PC-3 (cell line): ENCODE results near the gene PPM1D.

ENCODE experiments used
- EZH2 ChIP-seq: fragments of 300-600 bp; sonication (generic); IDR thresholded peaks from one replicate; pipeline ENCODE4 v1.6.1; 2017; ENCODE audit warnings: antibody characterized with exemption, mild to moderate bottlenecking, low read length; ENCODE audit not compliant: unreplicated experiment
- TF ChIP-seq, protein P1 (sequence below): fragments of 300-600 bp; sonication (generic); conservative IDR thresholded peaks from 2 replicates; pipeline ENCODE4 v1.5.1; 2017; ENCODE audit warnings: antibody characterized with exemption, low read depth, mild to moderate bottlenecking, low read length

DNA sequence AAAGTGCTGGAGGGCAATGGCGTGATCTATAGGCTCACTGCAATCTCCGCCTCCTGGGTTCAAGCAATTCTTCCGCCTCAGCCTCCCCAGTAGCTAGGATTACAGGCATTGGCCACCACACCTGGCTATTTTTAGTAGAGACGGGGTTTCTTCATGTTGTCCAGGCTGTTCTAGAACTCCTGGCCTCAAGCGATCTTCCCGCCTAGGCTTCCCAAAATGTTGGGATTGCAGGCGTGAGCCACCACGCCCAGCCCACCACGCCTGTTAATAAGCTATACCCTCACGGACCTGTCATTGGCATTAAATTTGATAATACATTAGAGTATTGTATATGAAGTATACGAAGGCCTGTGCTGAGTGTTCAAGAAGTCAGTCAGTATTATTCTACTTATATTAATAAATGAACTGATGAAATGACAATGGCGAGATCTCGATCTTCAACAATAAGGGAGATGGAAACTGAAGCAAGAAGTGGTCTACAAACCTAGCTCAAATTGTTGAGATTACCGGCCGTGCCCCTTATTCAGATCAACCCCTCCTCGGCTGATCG is 76.8 kb downstream of the PPM1D start:
- TF ChIP-seq, protein P1, sequence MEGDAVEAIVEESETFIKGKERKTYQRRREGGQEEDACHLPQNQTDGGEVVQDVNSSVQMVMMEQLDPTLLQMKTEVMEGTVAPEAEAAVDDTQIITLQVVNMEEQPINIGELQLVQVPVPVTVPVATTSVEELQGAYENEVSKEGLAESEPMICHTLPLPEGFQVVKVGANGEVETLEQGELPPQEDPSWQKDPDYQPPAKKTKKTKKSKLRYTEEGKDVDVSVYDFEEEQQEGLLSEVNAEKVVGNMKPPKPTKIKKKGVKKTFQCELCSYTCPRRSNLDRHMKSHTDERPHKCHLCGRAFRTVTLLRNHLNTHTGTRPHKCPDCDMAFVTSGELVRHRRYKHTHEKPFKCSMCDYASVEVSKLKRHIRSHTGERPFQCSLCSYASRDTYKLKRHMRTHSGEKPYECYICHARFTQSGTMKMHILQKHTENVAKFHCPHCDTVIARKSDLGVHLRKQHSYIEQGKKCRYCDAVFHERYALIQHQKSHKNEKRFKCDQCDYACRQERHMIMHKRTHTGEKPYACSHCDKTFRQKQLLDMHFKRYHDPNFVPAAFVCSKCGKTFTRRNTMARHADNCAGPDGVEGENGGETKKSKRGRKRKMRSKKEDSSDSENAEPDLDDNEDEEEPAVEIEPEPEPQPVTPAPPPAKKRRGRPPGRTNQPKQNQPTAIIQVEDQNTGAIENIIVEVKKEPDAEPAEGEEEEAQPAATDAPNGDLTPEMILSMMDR, result no peak
- TF ChIP-seq EZH2, result no peak
